ENCODE results near the gene PLK5.

- TF ChIP-seq POLR2A (IDR thresholded peaks at IDR 0.05; ENCODE audit: low read length) (no peak), GATA1 (IDR thresholded peaks at IDR 0.05; ENCODE audit: low read depth, low read length) (no peak)
Observed at GRCh38 chr19:1568320-1569019, 44.6 kb downstream of the PLK5 start, which contains the start of gene MEX3D.
